ENCODE measurements around the gene IREB2. TPM values are rescaled to one million over a fixed set of nuclear protein-coding genes. Genes with fewer than 3 reads are reported as not detected.

Gene IREB2
- total and polyA plus RNA-seq, 2 donors (not counting 1 experiment from before 2014, with no cell fraction given): 14.7 to 92.1 TPM

DNA sequence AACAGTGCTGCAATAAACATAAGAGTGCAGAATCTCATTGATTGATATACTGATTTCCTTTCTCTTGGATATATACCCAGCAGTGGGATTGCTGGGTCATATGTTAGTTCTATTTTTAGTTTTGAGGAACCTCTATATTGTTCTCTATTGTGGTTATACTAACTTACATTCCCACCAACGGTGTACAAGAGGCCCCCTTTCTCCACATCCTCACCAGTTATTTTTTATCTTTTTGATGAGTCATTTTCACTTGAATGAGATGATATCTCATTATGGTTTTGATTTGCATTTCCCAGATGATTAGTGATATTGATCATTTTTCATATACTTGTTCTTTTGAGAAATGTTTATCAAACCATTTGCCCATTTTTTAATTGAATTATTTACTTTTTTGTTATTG lies 12.4 kb upstream of the IREB2 start:
- Histone ChIP-seq H2AFZ (ENCODE audit: insufficient read depth, low read depth, low read length, poor library complexity, severe bottlenecking) (no peak overlapping the region), H3K9ac (ENCODE audit: low read length) (no peak overlapping the region), H3K4me2 (replicated peaks; ENCODE audit: low read depth, low read length, poor library complexity, severe bottlenecking) (no peak overlapping the region), H3K9me3 (ENCODE audit: control extremely low read depth in 1 of 3, control insufficient read depth in 2 of 3, insufficient read depth in 1 of 3, low read length in 2 of 3) (no peaks in the 10 kb centered on the region), H3K79me2 (ENCODE audit: control insufficient read depth, insufficient read depth, low read length) (no peaks in the 10 kb centered on the region), H3K4me1 (ENCODE audit: control insufficient read depth in 2 of 2, insufficient read depth in 2 of 2, low read length in 2 of 2) (no peaks in the 10 kb centered on the region), H3K36me3 (replicated peaks in 1 of 2; ENCODE audit: control extremely low read depth in 1 of 2, control insufficient read depth in 1 of 2, extremely low read depth in 1 of 2, insufficient read depth in 2 of 2, low read length in 1 of 2) (no peaks in the 10 kb centered on the region), H3K27me3 (replicated peaks in 1 of 4; ENCODE audit: control extremely low read depth in 1 of 4, control insufficient read depth in 3 of 4, insufficient read depth in 4 of 4, low read length in 3 of 4) (peaks cover 0 to 7% (median 3%) of the 10 kb centered on the region in 4 experiments), H3K27ac (ENCODE audit: low read length in 2 of 2) (no peak overlapping the region), H4K20me1 (ENCODE audit: control insufficient read depth, insufficient read depth, low read length, poor library complexity, severe bottlenecking) (no peaks in the 10 kb centered on the region), H3K4me3 (ENCODE audit: control extremely low read depth in 1 of 5, extremely low read depth in 1 of 5, insufficient read depth in 1 of 5, low read depth in 2 of 5, low read length in 4 of 5) (no peak overlapping the region)
- Mint-ChIP-seq H3K9me3 (ENCODE audit: insufficient read depth) (no peaks in the 10 kb centered on the region), H3K27ac (no peak overlapping the region), H3K27me3 (peaks cover 44% of the 10 kb centered on the region), H3K4me3 (no peak overlapping the region), H3K4me1 (peaks cover 2% of the 10 kb centered on the region)
- intact Hi-C loops (cut with micrococcal nuclease): no loop called here
- CTCF ChIA-PET: no interaction called here
- ATAC-seq (ENCODE audit: low read depth) (no peak), DNase-seq (no peak)
- TF ChIP-seq EZH2 (IDR thresholded peaks at IDR 0.05; ENCODE audit: borderline replicate concordance, insufficient read depth, low read depth, low read length, poor library complexity, severe bottlenecking): no peak
- TF ChIP-seq, protein P1, sequence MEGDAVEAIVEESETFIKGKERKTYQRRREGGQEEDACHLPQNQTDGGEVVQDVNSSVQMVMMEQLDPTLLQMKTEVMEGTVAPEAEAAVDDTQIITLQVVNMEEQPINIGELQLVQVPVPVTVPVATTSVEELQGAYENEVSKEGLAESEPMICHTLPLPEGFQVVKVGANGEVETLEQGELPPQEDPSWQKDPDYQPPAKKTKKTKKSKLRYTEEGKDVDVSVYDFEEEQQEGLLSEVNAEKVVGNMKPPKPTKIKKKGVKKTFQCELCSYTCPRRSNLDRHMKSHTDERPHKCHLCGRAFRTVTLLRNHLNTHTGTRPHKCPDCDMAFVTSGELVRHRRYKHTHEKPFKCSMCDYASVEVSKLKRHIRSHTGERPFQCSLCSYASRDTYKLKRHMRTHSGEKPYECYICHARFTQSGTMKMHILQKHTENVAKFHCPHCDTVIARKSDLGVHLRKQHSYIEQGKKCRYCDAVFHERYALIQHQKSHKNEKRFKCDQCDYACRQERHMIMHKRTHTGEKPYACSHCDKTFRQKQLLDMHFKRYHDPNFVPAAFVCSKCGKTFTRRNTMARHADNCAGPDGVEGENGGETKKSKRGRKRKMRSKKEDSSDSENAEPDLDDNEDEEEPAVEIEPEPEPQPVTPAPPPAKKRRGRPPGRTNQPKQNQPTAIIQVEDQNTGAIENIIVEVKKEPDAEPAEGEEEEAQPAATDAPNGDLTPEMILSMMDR (IDR thresholded peaks at IDR 0.05): no peak
- no CpG with 5 or more reads among the region's 1 CpG for WGBS (ENCODE audit: insufficient coverage)
- POLR2A ChIA-PET: no interaction called here

DNA sequence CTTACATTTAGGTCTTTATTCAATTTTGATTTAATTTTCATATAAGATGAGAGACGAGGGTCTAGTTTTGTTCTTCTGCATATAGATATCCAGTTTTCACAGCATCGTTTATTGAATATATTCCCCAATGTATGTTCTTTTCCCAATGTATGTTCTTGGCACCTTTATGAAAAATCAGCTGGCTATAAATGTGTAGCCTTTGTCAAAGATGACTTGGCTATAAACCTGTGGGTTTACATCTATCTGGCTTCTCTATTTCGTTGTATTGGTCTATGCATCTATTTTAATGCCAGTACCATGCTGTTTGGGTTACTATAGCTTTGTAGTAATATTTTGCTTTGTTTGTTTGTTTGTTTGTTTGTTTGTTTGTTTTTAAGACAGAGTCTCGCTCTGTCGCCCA lies 11.7 kb upstream of the IREB2 start:
- no peaks in the 10 kb centered on the region for H4K20me1 ChIP-seq (ENCODE audit: control insufficient read depth, insufficient read depth, low read length, poor library complexity, severe bottlenecking)
- peaks cover 0 to 10% (median 3%) of the 10 kb centered on the region in 4 experiments for H3K27me3 ChIP-seq (replicated peaks in 1 of 4; ENCODE audit: control extremely low read depth in 1 of 4, control insufficient read depth in 3 of 4, insufficient read depth in 4 of 4, low read length in 3 of 4)
- no peaks in the 10 kb centered on the region for H3K36me3 ChIP-seq (replicated peaks in 1 of 2; ENCODE audit: control extremely low read depth in 1 of 2, control insufficient read depth in 1 of 2, extremely low read depth in 1 of 2, insufficient read depth in 2 of 2, low read length in 1 of 2)
- H3K27ac Mint-ChIP-seq: no peak overlapping the region
- no peak for DNase-seq
- H3K79me2 ChIP-seq (ENCODE audit: control insufficient read depth, insufficient read depth, low read length): no peaks in the 10 kb centered on the region
- intact Hi-C loops (cut with micrococcal nuclease): no loop called here
- no peak overlapping the region for H3K4me2 ChIP-seq (replicated peaks; ENCODE audit: low read depth, low read length, poor library complexity, severe bottlenecking)
- H3K9ac ChIP-seq (ENCODE audit: low read length): no peak overlapping the region
- ChIA-PET POLR2A (no interaction called here), CTCF (no interaction called here)
- no peaks in the 10 kb centered on the region for H3K9me3 Mint-ChIP-seq (ENCODE audit: insufficient read depth)
- 100% methylated on average over 2 of the region's 5 CpGs for WGBS (ENCODE audit: insufficient coverage)
- peaks cover 2% of the 10 kb centered on the region for H3K4me1 Mint-ChIP-seq
- no peak overlapping the region for H3K27ac ChIP-seq (ENCODE audit: low read length in 2 of 2)
- TF ChIP-seq, protein P1 (IDR thresholded peaks at IDR 0.05): no peak
- TF ChIP-seq EZH2 (IDR thresholded peaks at IDR 0.05; ENCODE audit: borderline replicate concordance, insufficient read depth, low read depth, low read length, poor library complexity, severe bottlenecking): no peak
- H3K27me3 Mint-ChIP-seq: peaks cover 50% of the 10 kb centered on the region
- H3K4me1 ChIP-seq (ENCODE audit: control insufficient read depth in 2 of 2, insufficient read depth in 2 of 2, low read length in 2 of 2): no peaks in the 10 kb centered on the region
- no peak overlapping the region for H2AFZ ChIP-seq (ENCODE audit: insufficient read depth, low read depth, low read length, poor library complexity, severe bottlenecking)
- H3K9me3 ChIP-seq (ENCODE audit: control extremely low read depth in 1 of 3, control insufficient read depth in 2 of 3, insufficient read depth in 1 of 3, low read length in 2 of 3): no peaks in the 10 kb centered on the region
- no peak overlapping the region for H3K4me3 Mint-ChIP-seq
- H3K4me3 ChIP-seq (ENCODE audit: control extremely low read depth in 1 of 5, extremely low read depth in 1 of 5, insufficient read depth in 1 of 5, low read depth in 2 of 5, low read length in 4 of 5): no peak overlapping the region
- ATAC-seq (ENCODE audit: low read depth): no peak
